Fibroblast of upper back skin (primary cell): ENCODE measurements around the gene FREY1.

Experiments
- DNase-seq: peaks from one replicate; pipeline ENCODE4 v3.0.0-alpha.2; 2013

FREY1 gene

GRCh38 chr11:45860764-45861510, 46.1 kb downstream of the FREY1 start:
- no peak for DNase-seq

GRCh38 chr11:45860348-45860747, 46.7 kb downstream of the FREY1 start:
- no peak for DNase-seq

GRCh38 chr11:45859661-45860140, 47.4 kb downstream of the FREY1 start:
- peak; percentile 98 for DNase-seq

GRCh38 chr11:45858751-45859398, 48.2 kb downstream of the FREY1 start:
- no peak for DNase-seq

- peak; percentile 90 for DNase-seq
Measured at GRCh38 chr11:45857961-45858474, 49.1 kb downstream of the FREY1 start.
